Left lung (tissue), 10 donors: ENCODE measurements around the gene BAIAP2L2. TPM values are rescaled to one million over a fixed set of nuclear protein-coding genes. Genes with fewer than 3 reads are reported as not detected.

Experiments used
- ATAC-seq: fragments of 200-7000 bp; cut with Tn5 transposase; one replicate; pipeline ENCODE4 v1.9.1; 2020; ENCODE audit warnings: moderate library complexity
- DNase-seq, 4 donors: peaks; one replicate each; pipeline ENCODE4 v3.0.0-alpha.2; 2013 to 2020
- H3K27ac ChIP-seq, 2 donors: fragments of 200-600 bp; sonication (generic) in 1 of 2; one replicate each; pipeline versions ENCODE4 v1.5.0 to v1.8.0; 2020 to 2021
- H3K27me3 ChIP-seq, 2 donors: fragments of 200-600 bp; sonication (generic) in 1 of 2; one replicate each; pipeline versions ENCODE4 v1.5.0 to v1.8.0; 2020 to 2021
- H3K36me3 ChIP-seq, 2 donors: fragments of 200-600 bp; sonication (generic) in 1 of 2; one replicate each; pipeline versions ENCODE4 v1.5.0 to v1.8.0; 2020 to 2021
- H3K4me1 ChIP-seq, 2 donors: fragments of 200-600 bp; one replicate each; pipeline ENCODE4 v1.8.0; 2021
- H3K4me3 ChIP-seq, 2 donors: fragments of 200-600 bp; sonication (generic) in 1 of 2; one replicate each; pipeline versions ENCODE4 v1.5.0 to v1.8.0; 2020 to 2021; ENCODE audit warnings: mild to moderate bottlenecking in 1 of 2
- H3K9me3 ChIP-seq, 2 donors: fragments of 200-600 bp; sonication (generic) in 1 of 2; one replicate each; pipeline versions ENCODE4 v1.5.0 to v1.8.0; 2020 to 2021
- CTCF ChIP-seq, 2 donors: fragments of 200-600 bp; sonication (generic) in 1 of 2; IDR thresholded peaks; one replicate each; pipeline versions ENCODE4 v1.5.0 to v1.8.0; 2021; ENCODE audit warnings: antibody characterized with exemption in 2 of 2
- intact Hi-C, 2 donors: fragments of 100-400 bp; cut with DNase I; formaldehyde crosslinking; loops; one replicate each; pipeline versions ENCODE4 v1.11.2 to v1.14.2; 2022
- polyA plus RNA-seq, 6 donors: library from polyadenylated mRNA; unstranded; fragments of 120-200 nt; gene quantifications; one replicate each; pipeline ENCODE4 v1.2.1, GENCODE V29; 2013; ENCODE audit not compliant: insufficient read length in 6 of 6
- total RNA-seq, 2 donors: library from RNA; stranded (reverse); fragmentation: NEBNext Ultra II Directional; extraction: Animal tissue kit (Norgen Biotek cat#: 25700); gene quantifications; one replicate each; pipeline ENCODE4 v1.2.1, GENCODE V29; 2021
- donor health status: DM: no; HTN: yes; CAD: no.
- donor health status: DM: no; HTN: no; CAD: no.

The BAIAP2L2 gene
- total and polyA plus RNA-seq, 8 donors = 0.34 to 1.5 (median 0.99) TPM

GRCh38 chr22:38132794-38133193, 22.3 kb upstream of the BAIAP2L2 start:
- intact Hi-C loops = no loop called here
- no peak for DNase-seq
- H3K9me3 ChIP-seq = no peaks in the 10 kb centered on the region
- no peaks in the 10 kb centered on the region for H3K27me3 ChIP-seq
- no peak for TF ChIP-seq CTCF (IDR thresholded peaks at IDR 0.05)
- H3K4me3 ChIP-seq = no peak overlapping the region
- H3K36me3 ChIP-seq = peaks cover 0 to 48% of the 10 kb centered on the region in 2 donors
- no peak overlapping the region for H3K27ac ChIP-seq
- no peak for ATAC-seq
- H3K4me1 ChIP-seq = no peaks in the 10 kb centered on the region

- DNase-seq (no peak), ATAC-seq (no peak)
- Histone ChIP-seq H3K27me3 (no peaks in the 10 kb centered on the region), H3K4me3 (no peak overlapping the region), H3K4me1 (no peaks in the 10 kb centered on the region), H3K27ac (no peak overlapping the region), H3K36me3 (peaks cover 0 to 49% of the 10 kb centered on the region in 2 donors), H3K9me3 (no peaks in the 10 kb centered on the region)
- TF ChIP-seq CTCF (IDR thresholded peaks at IDR 0.05) = no peak
- intact Hi-C loops = no loop called here
Measured at GRCh38 chr22:38132136-38132535, 21.7 kb upstream of the BAIAP2L2 start.

GRCh38 chr22:38131399-38131798, 20.9 kb upstream of the BAIAP2L2 start:
- intact Hi-C loops = no loop called here
- ATAC-seq (no peak), DNase-seq (no peak)
- Histone ChIP-seq H3K27me3 (no peaks in the 10 kb centered on the region), H3K4me3 (no peak overlapping the region), H3K4me1 (no peaks in the 10 kb centered on the region), H3K9me3 (no peaks in the 10 kb centered on the region), H3K27ac (no peak overlapping the region), H3K36me3 (peaks cover 0 to 50% of the 10 kb centered on the region in 2 donors)
- no peak for TF ChIP-seq CTCF (IDR thresholded peaks at IDR 0.05)

GRCh38 chr22:38129856-38130255, 19.4 kb upstream of the BAIAP2L2 start:
- no peaks in the 10 kb centered on the region for H3K9me3 ChIP-seq
- H3K4me3 ChIP-seq = no peak overlapping the region
- no peak for DNase-seq
- no peak overlapping the region for H3K27ac ChIP-seq
- H3K27me3 ChIP-seq = no peaks in the 10 kb centered on the region
- peaks cover 0 to 58% of the 10 kb centered on the region in 2 donors for H3K36me3 ChIP-seq
- no peaks in the 10 kb centered on the region for H3K4me1 ChIP-seq
- intact Hi-C loops = no loop called here
- no peak for TF ChIP-seq CTCF (IDR thresholded peaks at IDR 0.05)
- ATAC-seq = no peak

- no peak for TF ChIP-seq CTCF (IDR thresholded peaks at IDR 0.05)
- Histone ChIP-seq H3K4me3 (no peak overlapping the region), H3K27ac (no peak overlapping the region), H3K36me3 (peaks cover 0 to 59% of the 10 kb centered on the region in 2 donors), H3K27me3 (no peaks in the 10 kb centered on the region), H3K9me3 (no peaks in the 10 kb centered on the region), H3K4me1 (no peaks in the 10 kb centered on the region)
- DNase-seq (no peak), ATAC-seq (no peak)
- intact Hi-C loops = no loop called here
Measured at GRCh38 chr22:38129021-38129420, 18.5 kb upstream of the BAIAP2L2 start.
